ENCODE results near the gene MRPL19.

The MRPL19 gene

GRCh38 chr2:75610671-75611070, 35.9 kb upstream of the MRPL19 start:
- Histone ChIP-seq H3K4me3 (replicated peaks; ENCODE audit: insufficient read depth, low read length) (no peak overlapping the region), H3K27ac (replicated peaks) (no peak overlapping the region), H3K27me3 (ENCODE audit: insufficient read depth, poor library complexity, severe bottlenecking) (peaks cover 5% of the 10 kb centered on the region)
- no peak for DNase-seq (ENCODE audit: low read depth in 1 of 2, low spot score in 1 of 2)
- TF ChIP-seq POLR2AphosphoS5 (IDR thresholded peaks at IDR 0.05; ENCODE audit: low read depth) (no peak), GABPA (IDR thresholded peaks at IDR 0.05; ENCODE audit: low read depth) (no peak), REST (IDR thresholded peaks at IDR 0.05; ENCODE audit: insufficient replicate concordance, low read depth) (no peak), SPI1 (IDR thresholded peaks at IDR 0.05; ENCODE audit: borderline replicate concordance, low read depth) (no peak), CTCF (IDR thresholded peaks at IDR 0.05; ENCODE audit: insufficient read depth, low read length) (no peak)

- Histone ChIP-seq H3K4me3 (replicated peaks; ENCODE audit: insufficient read depth, low read length) (no peak overlapping the region), H3K27ac (replicated peaks) (no peak overlapping the region), H3K27me3 (ENCODE audit: insufficient read depth, poor library complexity, severe bottlenecking) (peaks cover 5% of the 10 kb centered on the region)
- TF ChIP-seq SPI1 (IDR thresholded peaks at IDR 0.05; ENCODE audit: borderline replicate concordance, low read depth) (no peak), GABPA (IDR thresholded peaks at IDR 0.05; ENCODE audit: low read depth) (no peak), REST (IDR thresholded peaks at IDR 0.05; ENCODE audit: insufficient replicate concordance, low read depth) (no peak), CTCF (IDR thresholded peaks at IDR 0.05; ENCODE audit: insufficient read depth, low read length) (no peak), POLR2AphosphoS5 (IDR thresholded peaks at IDR 0.05; ENCODE audit: low read depth) (no peak)
- no peak for DNase-seq (ENCODE audit: low read depth in 1 of 2, low spot score in 1 of 2)
Measured at GRCh38 chr2:75612108-75612861, 34.3 kb upstream of the MRPL19 start.

- peaks cover 5% of the 10 kb centered on the region for H3K27me3 ChIP-seq (ENCODE audit: insufficient read depth, poor library complexity, severe bottlenecking)
- TF ChIP-seq CTCF (IDR thresholded peaks at IDR 0.05; ENCODE audit: insufficient read depth, low read length), result no peak
- no peak for TF ChIP-seq REST (IDR thresholded peaks at IDR 0.05; ENCODE audit: insufficient replicate concordance, low read depth)
- no peak for TF ChIP-seq POLR2AphosphoS5 (IDR thresholded peaks at IDR 0.05; ENCODE audit: low read depth)
- no peak for TF ChIP-seq GABPA (IDR thresholded peaks at IDR 0.05; ENCODE audit: low read depth)
- no peak for TF ChIP-seq SPI1 (IDR thresholded peaks at IDR 0.05; ENCODE audit: borderline replicate concordance, low read depth)
- H3K4me3 ChIP-seq (replicated peaks; ENCODE audit: insufficient read depth, low read length), result no peak overlapping the region
- no peak for DNase-seq (ENCODE audit: low read depth in 1 of 2, low spot score in 1 of 2)
- no peak overlapping the region for H3K27ac ChIP-seq (replicated peaks)
Measured at GRCh38 chr2:75612862-75613243, 33.7 kb upstream of the MRPL19 start.
